ENCODE measurements around the gene CNKSR1. TPM values are rescaled to one million over a fixed set of nuclear protein-coding genes. Genes with fewer than 3 reads are reported as not detected.

CNKSR1 gene
- total and polyA plus RNA-seq, 2 of the 4 experiments (the other 2 are of a cell fraction) = 0.43 TPM; not detected in 1

GRCh38 chr1:26155370-26156284 lies 21.7 kb upstream of the CNKSR1 start:
- no peak overlapping the region for H3K56ac ChIP-seq (ENCODE audit: extremely low read depth, insufficient read depth, low read length)
- H3K27me3 ChIP-seq (ENCODE audit: control insufficient read depth, insufficient read depth, low read length) = peaks cover 52% of the 10 kb centered on the region
- no peaks in the 10 kb centered on the region for H3K79me1 ChIP-seq (ENCODE audit: low read depth in 1 of 2, low read length in 2 of 2)
- H4K8ac ChIP-seq (ENCODE audit: low read depth in 2 of 2, low read length in 2 of 2) = no peak overlapping the region
- H3K9ac ChIP-seq (ENCODE audit: low read depth, low read length) = no peak overlapping the region
- H2AK5ac ChIP-seq (ENCODE audit: low read depth, low read length) = no peak overlapping the region
- H2BK20ac ChIP-seq (ENCODE audit: low read depth, low read length) = no peak overlapping the region
- BruUV-seq (replicated peaks) = no TSS peak
- H3K4me2 ChIP-seq (ENCODE audit: low read depth, low read length) = no peak overlapping the region
- no peaks in the 10 kb centered on the region for H3K36me3 ChIP-seq (ENCODE audit: control insufficient read depth, insufficient read depth, low read length)
- H2AK9ac ChIP-seq (replicated peaks; ENCODE audit: low read depth, low read length, poor library complexity) = no peak overlapping the region
- no peak overlapping the region for H3K27ac ChIP-seq (ENCODE audit: insufficient read depth, low read length)
- dilution Hi-C loops (cut with HindIII; ENCODE audit: low sequenced_read_pairs, unreplicated experiment) = no loop called here
- in situ Hi-C loops (cut with MboI; ENCODE audit: low sequenced_read_pairs) = no loop called here
- no peaks in the 10 kb centered on the region for H3K9me1 ChIP-seq (ENCODE audit: insufficient read depth, low read length)
- H3K18ac ChIP-seq (ENCODE audit: low read depth, low read length) = no peak overlapping the region
- no peak overlapping the region for H4K5ac ChIP-seq (ENCODE audit: low read depth, low read length)
- ATAC-seq (ENCODE audit: low read depth) (no peak), DNase-seq (no peak)
- TF ChIP-seq POLR2A (IDR thresholded peaks at IDR 0.05; ENCODE audit: low read depth, low read length) (no peak), BHLHE40 (IDR thresholded peaks at IDR 0.05; ENCODE audit: low read depth, low read length) (no peak)
- ChIA-PET CTCF (interaction anchor here (1.9 kb wide), 1 partner anchor 14 kb away, joined by 6 read pairs; the partner anchor contains the start of gene ZNF593), POLR2A (ENCODE audit: unreplicated experiment) (no interaction called here)
- H3K4ac ChIP-seq (ENCODE audit: low read depth, low read length) = no peak overlapping the region
- H2BK15ac ChIP-seq (ENCODE audit: low read depth, low read length) = no peak overlapping the region
- no peak overlapping the region for H3K23ac ChIP-seq (ENCODE audit: low read depth, low read length)
- no peaks in the 10 kb centered on the region for H4K20me1 ChIP-seq (ENCODE audit: insufficient read depth, low read length)
- H4K91ac ChIP-seq (ENCODE audit: insufficient read depth, low read depth, low read length) = no peak overlapping the region
- no peak overlapping the region for H2BK120ac ChIP-seq (ENCODE audit: low read depth, low read length)
- H3K4me3 ChIP-seq (ENCODE audit: insufficient read depth, low read depth, low read length) = no peak overlapping the region
- H3K4me1 ChIP-seq (ENCODE audit: control insufficient read depth, insufficient read depth, low read length) = no peaks in the 10 kb centered on the region
- H3K9me3 ChIP-seq (ENCODE audit: control insufficient read depth, insufficient read depth, low read length) = no peaks in the 10 kb centered on the region
- no peak overlapping the region for H2BK5ac ChIP-seq (ENCODE audit: low read depth, low read length, poor library complexity, severe bottlenecking)
- no peak overlapping the region for H2AFZ ChIP-seq (replicated peaks; ENCODE audit: low read length, poor library complexity)
- intact Hi-C loops (cut with micrococcal nuclease) = no loop called here
- WGBS, 2 experiments (ENCODE audit: extremely low coverage in 2 of 2, insufficient read length in 1 of 2) = 48% methylated on average over 11 of the region's 21 CpGs; no CpG with 5 or more reads in 1 of the 2 experiments
- H3K14ac ChIP-seq (replicated peaks; ENCODE audit: low read depth, low read length) = no peak overlapping the region

Measured in IMR-90 (cell line).